ENCODE measurements around the gene RNH1. TPM values are rescaled to one million over a fixed set of nuclear protein-coding genes. Genes with fewer than 3 reads are reported as not detected.

The RNH1 gene
- total and polyA plus RNA-seq, 2 of the 8 experiments (the other 6 are each of a cell fraction or from before 2014, with no cell fraction given): 48.7 to 49.8 TPM

DNA sequence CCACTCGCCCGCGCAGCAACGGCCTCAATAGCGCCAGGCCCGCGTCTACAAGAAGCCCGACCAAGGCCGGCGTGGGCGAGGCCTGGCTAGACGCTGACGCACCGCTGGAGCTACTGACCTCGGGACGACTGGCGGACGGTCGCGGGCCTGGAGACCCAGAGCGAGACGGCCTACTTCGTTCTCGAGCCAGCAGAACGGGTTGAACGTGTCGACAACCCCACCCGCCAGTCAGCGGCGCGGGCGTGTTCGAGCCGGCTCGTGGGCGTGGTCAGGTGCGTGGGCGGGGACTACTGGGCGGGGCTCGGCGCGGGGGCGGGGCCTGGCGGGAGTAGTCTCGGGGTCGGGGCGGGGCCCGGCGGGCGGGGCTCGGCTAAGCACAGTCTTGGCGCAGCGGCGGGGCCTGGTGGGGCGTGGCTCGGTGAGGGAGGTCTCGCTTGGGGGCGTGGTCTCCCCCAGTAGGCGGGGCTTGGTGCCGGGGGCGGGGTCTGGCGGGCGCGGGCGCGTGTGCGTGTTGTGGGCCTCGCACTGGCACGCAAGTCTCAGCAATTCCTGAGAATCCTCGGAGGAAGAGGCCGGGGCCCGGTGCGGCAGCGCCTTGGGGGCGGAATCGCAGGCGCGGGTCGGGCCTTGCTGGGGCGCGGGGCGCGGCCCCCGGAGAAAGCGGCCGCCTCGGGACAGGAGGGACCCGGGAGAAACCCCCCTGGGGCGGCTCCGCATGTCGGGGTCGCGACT is at the start of gene RNH1 (continued):
- TF ChIP-seq BRCA1 (IDR thresholded peaks at IDR 0.05; ENCODE audit: low read depth, low read length): no peak
- TF ChIP-seq KDM4A (IDR thresholded peaks at IDR 0.05; ENCODE audit: low read depth, low read length, severe bottlenecking): peak; percentile 44
- TF ChIP-seq, protein P1, sequence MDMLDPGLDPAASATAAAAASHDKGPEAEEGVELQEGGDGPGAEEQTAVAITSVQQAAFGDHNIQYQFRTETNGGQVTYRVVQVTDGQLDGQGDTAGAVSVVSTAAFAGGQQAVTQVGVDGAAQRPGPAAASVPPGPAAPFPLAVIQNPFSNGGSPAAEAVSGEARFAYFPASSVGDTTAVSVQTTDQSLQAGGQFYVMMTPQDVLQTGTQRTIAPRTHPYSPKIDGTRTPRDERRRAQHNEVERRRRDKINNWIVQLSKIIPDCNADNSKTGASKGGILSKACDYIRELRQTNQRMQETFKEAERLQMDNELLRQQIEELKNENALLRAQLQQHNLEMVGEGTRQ (IDR thresholded peaks at IDR 0.05; ENCODE audit: low read length): no peak
- no peak for TF ChIP-seq KDM5A (IDR thresholded peaks at IDR 0.05; ENCODE audit: low read length)
- no peak for TF ChIP-seq SP4 (IDR thresholded peaks at IDR 0.05; ENCODE audit: low read length)
- no peak for TF ChIP-seq POU5F1 (IDR thresholded peaks at IDR 0.05; ENCODE audit: low read depth, low read length)
- no peak for TF ChIP-seq HDAC2 (IDR thresholded peaks at IDR 0.05; ENCODE audit: borderline replicate concordance in 1 of 2, low read depth in 2 of 2, low read length in 2 of 2)
- TF ChIP-seq YY1 (IDR thresholded peaks at IDR 0.05; ENCODE audit: low read depth, low read length): 0 out of 2 replicates have a peak, but pooled peaks have one; percentile 1
- TF ChIP-seq, protein P2, sequence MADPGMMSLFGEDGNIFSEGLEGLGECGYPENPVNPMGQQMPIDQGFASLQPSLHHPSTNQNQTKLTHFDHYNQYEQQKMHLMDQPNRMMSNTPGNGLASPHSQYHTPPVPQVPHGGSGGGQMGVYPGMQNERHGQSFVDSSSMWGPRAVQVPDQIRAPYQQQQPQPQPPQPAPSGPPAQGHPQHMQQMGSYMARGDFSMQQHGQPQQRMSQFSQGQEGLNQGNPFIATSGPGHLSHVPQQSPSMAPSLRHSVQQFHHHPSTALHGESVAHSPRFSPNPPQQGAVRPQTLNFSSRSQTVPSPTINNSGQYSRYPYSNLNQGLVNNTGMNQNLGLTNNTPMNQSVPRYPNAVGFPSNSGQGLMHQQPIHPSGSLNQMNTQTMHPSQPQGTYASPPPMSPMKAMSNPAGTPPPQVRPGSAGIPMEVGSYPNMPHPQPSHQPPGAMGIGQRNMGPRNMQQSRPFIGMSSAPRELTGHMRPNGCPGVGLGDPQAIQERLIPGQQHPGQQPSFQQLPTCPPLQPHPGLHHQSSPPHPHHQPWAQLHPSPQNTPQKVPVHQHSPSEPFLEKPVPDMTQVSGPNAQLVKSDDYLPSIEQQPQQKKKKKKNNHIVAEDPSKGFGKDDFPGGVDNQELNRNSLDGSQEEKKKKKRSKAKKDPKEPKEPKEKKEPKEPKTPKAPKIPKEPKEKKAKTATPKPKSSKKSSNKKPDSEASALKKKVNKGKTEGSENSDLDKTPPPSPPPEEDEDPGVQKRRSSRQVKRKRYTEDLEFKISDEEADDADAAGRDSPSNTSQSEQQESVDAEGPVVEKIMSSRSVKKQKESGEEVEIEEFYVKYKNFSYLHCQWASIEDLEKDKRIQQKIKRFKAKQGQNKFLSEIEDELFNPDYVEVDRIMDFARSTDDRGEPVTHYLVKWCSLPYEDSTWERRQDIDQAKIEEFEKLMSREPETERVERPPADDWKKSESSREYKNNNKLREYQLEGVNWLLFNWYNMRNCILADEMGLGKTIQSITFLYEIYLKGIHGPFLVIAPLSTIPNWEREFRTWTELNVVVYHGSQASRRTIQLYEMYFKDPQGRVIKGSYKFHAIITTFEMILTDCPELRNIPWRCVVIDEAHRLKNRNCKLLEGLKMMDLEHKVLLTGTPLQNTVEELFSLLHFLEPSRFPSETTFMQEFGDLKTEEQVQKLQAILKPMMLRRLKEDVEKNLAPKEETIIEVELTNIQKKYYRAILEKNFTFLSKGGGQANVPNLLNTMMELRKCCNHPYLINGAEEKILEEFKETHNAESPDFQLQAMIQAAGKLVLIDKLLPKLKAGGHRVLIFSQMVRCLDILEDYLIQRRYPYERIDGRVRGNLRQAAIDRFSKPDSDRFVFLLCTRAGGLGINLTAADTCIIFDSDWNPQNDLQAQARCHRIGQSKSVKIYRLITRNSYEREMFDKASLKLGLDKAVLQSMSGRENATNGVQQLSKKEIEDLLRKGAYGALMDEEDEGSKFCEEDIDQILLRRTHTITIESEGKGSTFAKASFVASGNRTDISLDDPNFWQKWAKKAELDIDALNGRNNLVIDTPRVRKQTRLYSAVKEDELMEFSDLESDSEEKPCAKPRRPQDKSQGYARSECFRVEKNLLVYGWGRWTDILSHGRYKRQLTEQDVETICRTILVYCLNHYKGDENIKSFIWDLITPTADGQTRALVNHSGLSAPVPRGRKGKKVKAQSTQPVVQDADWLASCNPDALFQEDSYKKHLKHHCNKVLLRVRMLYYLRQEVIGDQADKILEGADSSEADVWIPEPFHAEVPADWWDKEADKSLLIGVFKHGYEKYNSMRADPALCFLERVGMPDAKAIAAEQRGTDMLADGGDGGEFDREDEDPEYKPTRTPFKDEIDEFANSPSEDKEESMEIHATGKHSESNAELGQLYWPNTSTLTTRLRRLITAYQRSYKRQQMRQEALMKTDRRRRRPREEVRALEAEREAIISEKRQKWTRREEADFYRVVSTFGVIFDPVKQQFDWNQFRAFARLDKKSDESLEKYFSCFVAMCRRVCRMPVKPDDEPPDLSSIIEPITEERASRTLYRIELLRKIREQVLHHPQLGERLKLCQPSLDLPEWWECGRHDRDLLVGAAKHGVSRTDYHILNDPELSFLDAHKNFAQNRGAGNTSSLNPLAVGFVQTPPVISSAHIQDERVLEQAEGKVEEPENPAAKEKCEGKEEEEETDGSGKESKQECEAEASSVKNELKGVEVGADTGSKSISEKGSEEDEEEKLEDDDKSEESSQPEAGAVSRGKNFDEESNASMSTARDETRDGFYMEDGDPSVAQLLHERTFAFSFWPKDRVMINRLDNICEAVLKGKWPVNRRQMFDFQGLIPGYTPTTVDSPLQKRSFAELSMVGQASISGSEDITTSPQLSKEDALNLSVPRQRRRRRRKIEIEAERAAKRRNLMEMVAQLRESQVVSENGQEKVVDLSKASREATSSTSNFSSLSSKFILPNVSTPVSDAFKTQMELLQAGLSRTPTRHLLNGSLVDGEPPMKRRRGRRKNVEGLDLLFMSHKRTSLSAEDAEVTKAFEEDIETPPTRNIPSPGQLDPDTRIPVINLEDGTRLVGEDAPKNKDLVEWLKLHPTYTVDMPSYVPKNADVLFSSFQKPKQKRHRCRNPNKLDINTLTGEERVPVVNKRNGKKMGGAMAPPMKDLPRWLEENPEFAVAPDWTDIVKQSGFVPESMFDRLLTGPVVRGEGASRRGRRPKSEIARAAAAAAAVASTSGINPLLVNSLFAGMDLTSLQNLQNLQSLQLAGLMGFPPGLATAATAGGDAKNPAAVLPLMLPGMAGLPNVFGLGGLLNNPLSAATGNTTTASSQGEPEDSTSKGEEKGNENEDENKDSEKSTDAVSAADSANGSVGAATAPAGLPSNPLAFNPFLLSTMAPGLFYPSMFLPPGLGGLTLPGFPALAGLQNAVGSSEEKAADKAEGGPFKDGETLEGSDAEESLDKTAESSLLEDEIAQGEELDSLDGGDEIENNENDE (IDR thresholded peaks at IDR 0.05; ENCODE audit: insufficient replicate concordance, low read length): no peak

Data from H1 (cell line).